GM12891 (cell line): ENCODE data around the gene SREBF2.

ENCODE experiments used
- PAX5 ChIP-seq: IDR thresholded peaks from 2 replicates; pipeline ENCODE4 v1.6.1; 2011; ENCODE audit warnings: low read length, moderate library complexity, mild to moderate bottlenecking; ENCODE audit not compliant: insufficient read depth, severe bottlenecking
- POLR2A ChIP-seq: IDR thresholded peaks from 2 replicates; pipeline ENCODE4 v1.6.1; 2011; ENCODE audit warnings: low read depth, low read length, control low read depth
- POLR2AphosphoS5 ChIP-seq: IDR thresholded peaks from 2 replicates; pipeline ENCODE4 v1.6.1; 2011; ENCODE audit warnings: low read depth, low read length, control low read depth
- POU2F2 ChIP-seq: IDR thresholded peaks from 2 replicates; pipeline ENCODE4 v1.6.1; 2011; ENCODE audit warnings: low read depth, mild to moderate bottlenecking, control low read depth, low read length, moderate library complexity
- TAF1 ChIP-seq: IDR thresholded peaks from 2 replicates; pipeline ENCODE4 v1.6.1; 2011; ENCODE audit warnings: low read depth, low read length, control low read depth

- no peak for TF ChIP-seq POLR2A
- no peak for TF ChIP-seq POLR2AphosphoS5
- TF ChIP-seq TAF1 = no peak
- no peak for TF ChIP-seq POU2F2
- no peak for TF ChIP-seq PAX5
These were observed 15.6 kb downstream of the SREBF2 start for GRCh38 chr22:41848468-41848867.
